Parietal lobe (tissue), 1 donor: ENCODE measurements around the gene SLC6A7. TPM values are rescaled to one million over a fixed set of nuclear protein-coding genes. Genes with fewer than 3 reads are reported as not detected.

Source experiments
- total RNA-seq: library from RNA; depleted of rRNA; stranded (reverse); fragments of >200 nt; gene quantifications from one replicate; pipeline ENCODE4 v1.2.3, GENCODE V29; 2014

Gene SLC6A7
- 1.9 TPM for total RNA-seq

DNA sequence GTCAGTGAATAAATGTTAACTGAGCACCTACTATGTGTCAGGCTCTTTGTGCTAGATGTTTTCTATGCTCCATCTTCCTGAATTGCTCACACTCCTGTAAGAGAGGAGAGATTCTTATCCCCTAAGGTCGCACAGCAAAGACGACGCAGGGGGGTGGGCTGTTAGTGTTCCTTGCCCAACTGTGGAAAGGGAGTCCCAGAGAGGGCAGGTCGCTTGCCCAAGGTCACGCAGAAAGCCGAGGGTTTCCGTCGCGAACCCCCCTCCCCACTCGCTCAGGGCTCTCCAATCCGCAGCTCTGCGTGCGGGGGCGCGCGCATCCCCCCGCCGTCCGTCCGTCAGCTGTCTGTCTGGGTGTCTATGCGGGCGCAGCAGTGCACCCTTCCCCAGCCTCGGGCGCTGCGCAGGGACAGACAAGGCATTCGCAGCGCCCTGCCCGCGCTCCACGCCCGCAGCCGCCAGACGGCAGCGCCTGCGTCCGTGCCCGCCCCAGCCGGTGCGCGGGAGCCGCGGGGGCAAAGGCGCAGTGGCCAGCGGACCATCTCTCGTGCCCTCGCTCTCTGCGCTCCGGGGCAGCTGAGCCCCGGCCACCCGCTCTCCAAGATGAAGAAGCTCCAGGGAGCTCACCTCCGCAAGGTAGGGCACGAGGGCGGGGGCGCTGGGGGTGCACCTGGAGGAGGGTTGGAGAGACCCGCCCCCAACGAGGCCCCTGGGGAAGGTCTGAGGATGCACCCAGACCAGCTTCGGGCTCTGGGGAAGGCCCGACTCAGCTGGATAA is at the start of gene SLC6A7:
Gene SLC6A7, plus strand, starts transcription at position 335 of the 775 bp plus-strand sequence. Its CDS starts 266 bp downstream, at position 601.

DNA sequence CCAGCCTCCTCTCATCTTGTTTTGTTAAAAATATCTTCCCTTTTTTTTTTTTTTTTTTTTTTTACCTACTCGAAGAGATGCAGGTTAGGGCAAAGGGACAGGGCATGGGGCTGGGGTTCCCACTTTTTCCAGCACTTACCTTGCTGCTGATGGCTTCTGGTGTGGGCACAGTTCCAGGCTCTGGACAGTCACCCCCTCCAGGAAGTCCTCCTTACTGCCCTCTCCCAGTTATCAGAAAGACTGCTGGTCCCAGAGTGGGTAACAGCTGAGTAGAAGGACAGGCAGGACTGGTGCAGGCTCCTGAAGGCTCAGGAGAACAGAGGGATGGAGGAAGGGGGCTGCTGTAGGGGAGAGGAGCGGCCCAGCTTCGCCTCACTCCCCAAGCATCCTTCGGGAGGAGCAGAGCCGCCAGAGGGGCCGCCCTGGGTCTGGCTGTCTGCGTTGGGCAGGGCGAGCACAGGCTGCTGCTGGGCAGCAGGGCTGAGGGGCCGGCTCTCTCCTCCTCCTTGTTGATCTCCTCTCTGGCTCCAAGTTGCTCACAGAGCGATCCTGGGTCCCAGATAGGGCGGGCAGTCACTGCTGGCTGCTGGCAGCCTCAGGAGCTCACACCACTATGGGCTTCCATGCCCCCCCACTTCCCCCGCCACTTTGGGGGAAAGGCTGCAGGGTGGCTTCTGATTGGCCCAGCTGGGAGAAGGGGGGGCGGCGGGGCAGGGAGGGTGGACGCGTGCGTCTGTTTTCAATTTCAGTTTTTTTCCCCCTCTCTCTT is 34.4 kb upstream of the SLC6A7 start, which contains the start of gene PDGFRB:
Gene PDGFRB, minus strand, starts transcription at position 588 of the 769 bp plus-strand sequence. CDS start 18,798 bp downstream, outside the sequence.

DNA sequence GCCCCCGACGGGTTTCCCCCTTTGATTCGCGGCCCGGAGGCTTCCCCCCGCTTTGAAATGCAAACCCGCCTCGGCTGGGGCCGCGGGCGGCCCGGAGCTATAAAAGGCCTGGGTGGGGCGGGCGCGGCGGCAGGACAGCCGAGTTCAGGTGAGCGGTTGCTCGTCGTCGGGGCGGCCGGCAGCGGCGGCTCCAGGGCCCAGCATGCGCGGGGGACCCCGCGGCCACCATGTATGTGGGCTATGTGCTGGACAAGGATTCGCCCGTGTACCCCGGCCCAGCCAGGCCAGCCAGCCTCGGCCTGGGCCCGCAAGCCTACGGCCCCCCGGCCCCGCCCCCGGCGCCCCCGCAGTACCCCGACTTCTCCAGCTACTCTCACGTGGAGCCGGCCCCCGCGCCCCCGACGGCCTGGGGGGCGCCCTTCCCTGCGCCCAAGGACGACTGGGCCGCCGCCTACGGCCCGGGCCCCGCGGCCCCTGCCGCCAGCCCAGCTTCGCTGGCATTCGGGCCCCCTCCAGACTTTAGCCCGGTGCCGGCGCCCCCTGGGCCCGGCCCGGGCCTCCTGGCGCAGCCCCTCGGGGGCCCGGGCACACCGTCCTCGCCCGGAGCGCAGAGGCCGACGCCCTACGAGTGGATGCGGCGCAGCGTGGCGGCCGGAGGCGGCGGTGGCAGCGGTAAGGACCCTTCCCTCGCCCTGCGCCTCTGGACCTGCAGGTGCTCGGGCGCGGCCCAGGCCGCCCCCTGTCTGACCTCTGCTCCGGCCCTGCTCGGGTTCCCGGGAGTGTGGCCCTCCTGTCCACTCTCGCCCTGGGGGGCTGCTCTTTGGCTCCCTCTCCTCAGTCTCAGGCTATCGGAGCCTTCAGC is 23.0 kb upstream of the SLC6A7 start, which contains the start of gene CDX1:
Gene CDX1, plus strand, starts transcription at position 129 of the 862 bp plus-strand sequence. Its CDS starts 99 bp downstream, at position 228.

Other genes with a start within 250 kb of the SLC6A7 start
- not detected for gene PDE6A, start 245.3 kb upstream of the SLC6A7 start, total RNA-seq
- 13.1 TPM for gene SLC26A2, start 229.3 kb upstream of the SLC6A7 start, total RNA-seq
- 4.1 TPM for gene TIGD6, start 189.4 kb upstream of the SLC6A7 start, total RNA-seq
- gene HMGXB3, start 189.3 kb upstream of the SLC6A7 start, total RNA-seq = 45.4 TPM
- 8.8 TPM for gene CSF1R, start 103.5 kb upstream of the SLC6A7 start, total RNA-seq
- gene PDGFRB, start 34.2 kb upstream of the SLC6A7 start, total RNA-seq = 27.5 TPM
- not detected for gene CDX1, start 23.3 kb upstream of the SLC6A7 start, total RNA-seq
- gene CAMK2A, start 99.7 kb downstream of the SLC6A7 start, total RNA-seq = 13.8 TPM
- gene ARSI, start 112.8 kb downstream of the SLC6A7 start, total RNA-seq = not detected
- gene TCOF1, start 167.6 kb downstream of the SLC6A7 start, total RNA-seq = 24.7 TPM
- gene CD74, start 222.8 kb downstream of the SLC6A7 start, total RNA-seq = 2.2 TPM